ENCODE data around the gene IL1RAPL1.

DNA sequence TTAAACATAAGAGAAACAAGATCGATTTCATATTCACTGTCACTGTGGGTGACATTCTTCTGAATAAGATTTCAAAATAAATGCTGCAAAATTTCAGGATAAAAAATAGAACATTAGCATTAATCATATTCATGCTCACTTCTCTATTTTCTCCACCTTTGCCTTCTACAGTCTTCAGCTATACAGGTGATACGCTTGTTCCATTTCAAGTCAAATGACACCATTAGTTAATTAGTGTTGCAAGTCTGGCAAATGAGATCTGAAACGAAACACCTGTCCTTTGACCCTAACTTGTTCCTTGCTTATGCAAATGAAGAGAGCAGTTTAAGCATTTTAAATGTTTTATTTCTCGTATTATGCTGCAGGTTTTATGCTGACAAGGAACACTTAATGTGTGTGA, 960.6 kb downstream of the IL1RAPL1 start:
- TF ChIP-seq, protein P1, sequence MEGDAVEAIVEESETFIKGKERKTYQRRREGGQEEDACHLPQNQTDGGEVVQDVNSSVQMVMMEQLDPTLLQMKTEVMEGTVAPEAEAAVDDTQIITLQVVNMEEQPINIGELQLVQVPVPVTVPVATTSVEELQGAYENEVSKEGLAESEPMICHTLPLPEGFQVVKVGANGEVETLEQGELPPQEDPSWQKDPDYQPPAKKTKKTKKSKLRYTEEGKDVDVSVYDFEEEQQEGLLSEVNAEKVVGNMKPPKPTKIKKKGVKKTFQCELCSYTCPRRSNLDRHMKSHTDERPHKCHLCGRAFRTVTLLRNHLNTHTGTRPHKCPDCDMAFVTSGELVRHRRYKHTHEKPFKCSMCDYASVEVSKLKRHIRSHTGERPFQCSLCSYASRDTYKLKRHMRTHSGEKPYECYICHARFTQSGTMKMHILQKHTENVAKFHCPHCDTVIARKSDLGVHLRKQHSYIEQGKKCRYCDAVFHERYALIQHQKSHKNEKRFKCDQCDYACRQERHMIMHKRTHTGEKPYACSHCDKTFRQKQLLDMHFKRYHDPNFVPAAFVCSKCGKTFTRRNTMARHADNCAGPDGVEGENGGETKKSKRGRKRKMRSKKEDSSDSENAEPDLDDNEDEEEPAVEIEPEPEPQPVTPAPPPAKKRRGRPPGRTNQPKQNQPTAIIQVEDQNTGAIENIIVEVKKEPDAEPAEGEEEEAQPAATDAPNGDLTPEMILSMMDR (IDR thresholded peaks at IDR 0.05; ENCODE audit: borderline replicate concordance, extremely low read depth, low read length, poor library complexity, severe bottlenecking), result no peak
- no peak for TF ChIP-seq EZH2 (IDR thresholded peaks at IDR 0.05; ENCODE audit: borderline replicate concordance, low read depth, low read length, severe bottlenecking)

Measured in DND-41 (cell line).